HAP-1 (cell line): ENCODE measurements around the gene KRT71.

Experiments used
- DNase-seq, 2 experiments: peaks; one replicate each; pipeline ENCODE4 v3.0.0-alpha.2; 2016 to 2020; ENCODE audit warnings: low spot score in 2 of 2
- H3K27me3 ChIP-seq: fragments of 250-450 bp; sonication (Bioruptor Pico); 2 replicates; pipeline ENCODE4 v1.5.1; 2020; ENCODE audit warnings: low read depth, mild to moderate bottlenecking, moderate library complexity
- H3K36me3 ChIP-seq: fragments of 250-450 bp; sonication (Bioruptor Pico); replicated peaks from 2 replicates; pipeline ENCODE4 v1.5.1; 2020; ENCODE audit warnings: mild to moderate bottlenecking
- H3K4me1 ChIP-seq: fragments of 250-450 bp; sonication (Bioruptor Pico); 2 replicates; pipeline ENCODE4 v1.5.1; 2020; ENCODE audit warnings: mild to moderate bottlenecking
- H3K4me3 ChIP-seq: fragments of 250-450 bp; sonication (Bioruptor Pico); 2 replicates; pipeline ENCODE4 v1.5.1; 2020; ENCODE audit warnings: mild to moderate bottlenecking, moderate library complexity
- H3K9me3 ChIP-seq: fragments of 250-450 bp; sonication (Bioruptor Pico); 2 replicates; pipeline ENCODE4 v1.5.1; 2020; ENCODE audit warnings: mild to moderate bottlenecking, moderate library complexity
- in situ Hi-C: fragments of 300-500 bp; cut with MboI; formaldehyde crosslinking; loops from 3 replicates; pipeline ENCODE4 v1.14.3; 2020; ENCODE audit warnings: low sequenced_read_pairs, inconsistent platforms, mixed read lengths

KRT71 gene

DNA sequence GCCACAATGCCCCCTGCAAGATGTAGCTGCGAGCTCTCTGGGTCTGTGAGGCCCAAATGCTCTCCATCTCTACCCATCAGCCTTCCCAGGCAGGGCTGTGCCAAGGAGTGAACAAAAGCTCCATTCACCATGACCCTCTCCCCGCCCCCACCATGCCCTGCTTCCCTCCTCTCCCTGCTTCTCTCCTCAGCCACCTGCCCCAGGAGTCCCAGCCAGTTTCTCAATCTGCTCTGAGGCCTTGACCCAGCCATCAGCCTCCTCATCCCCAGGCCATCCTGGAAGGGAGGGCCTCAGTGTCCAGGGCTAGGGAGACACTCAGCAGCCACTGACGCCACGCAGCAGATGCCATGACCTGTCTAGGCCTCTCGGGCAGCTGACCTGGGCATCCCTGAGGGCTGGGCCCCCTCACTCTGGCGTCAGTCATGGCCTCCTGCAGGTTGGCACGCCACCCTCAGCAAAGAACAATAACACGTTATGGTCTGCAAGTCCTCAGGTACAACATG is 24.3 kb downstream of the KRT71 start:
- Histone ChIP-seq H3K4me1 (no peaks in the 10 kb centered on the region), H3K27me3 (peaks cover 4% of the 10 kb centered on the region; the same call in 1 of the 2 replicates), H3K9me3 (no peaks in the 10 kb centered on the region), H3K4me3 (no peak overlapping the region), H3K36me3 (no peaks in the 10 kb centered on the region)
- no peak for DNase-seq
- in situ Hi-C loops = no loop called here

DNA sequence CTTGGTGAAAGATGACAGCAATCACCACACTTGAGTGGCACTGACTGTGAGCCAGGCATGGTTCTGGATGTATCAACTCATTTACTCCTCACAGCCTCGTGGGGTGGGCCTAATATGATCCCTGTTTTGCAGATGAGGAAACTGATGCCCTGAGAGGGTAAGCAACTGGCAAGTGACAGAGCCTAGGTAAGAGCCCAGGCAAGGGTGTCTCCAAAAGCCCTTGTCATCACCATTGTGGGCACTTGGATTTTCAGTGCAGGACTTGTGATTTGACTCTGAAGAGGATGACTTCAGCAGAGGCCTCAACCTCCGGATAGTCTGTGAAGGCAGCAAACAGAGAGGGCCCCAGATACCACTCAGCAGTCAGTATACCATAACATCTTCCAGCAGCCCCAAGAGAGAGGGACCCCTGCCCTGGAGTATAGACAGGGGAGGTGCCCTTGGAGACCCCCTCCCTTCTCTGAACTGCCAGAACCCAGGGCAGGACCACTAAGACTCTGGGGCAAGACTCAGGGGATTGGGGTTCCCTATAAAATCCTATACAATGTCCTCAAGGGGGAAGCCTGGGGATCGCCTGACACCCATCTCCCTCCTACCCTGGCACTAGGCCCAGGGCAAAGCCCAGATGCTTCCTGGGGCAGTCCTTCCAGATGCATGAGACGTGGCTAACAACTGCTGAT is 25.7 kb downstream of the KRT71 start:
- Histone ChIP-seq H3K4me3 (no peak overlapping the region), H3K4me1 (no peaks in the 10 kb centered on the region), H3K9me3 (no peaks in the 10 kb centered on the region), H3K36me3 (no peaks in the 10 kb centered on the region), H3K27me3 (peaks cover 8% of the 10 kb centered on the region)
- no peak for DNase-seq
- in situ Hi-C loops = no loop called here

GRCh38 chr12:52526511-52526951 is 26.4 kb downstream of the KRT71 start:
- H3K27me3 ChIP-seq = peaks cover 12% of the 10 kb centered on the region
- H3K4me1 ChIP-seq = no peaks in the 10 kb centered on the region
- H3K9me3 ChIP-seq = no peaks in the 10 kb centered on the region
- in situ Hi-C loops = no loop called here
- no peaks in the 10 kb centered on the region for H3K36me3 ChIP-seq
- no peak overlapping the region for H3K4me3 ChIP-seq
- DNase-seq = no peak

GRCh38 chr12:52525661-52526499 is 27.1 kb downstream of the KRT71 start:
- H3K36me3 ChIP-seq = no peaks in the 10 kb centered on the region
- no peak for DNase-seq
- in situ Hi-C loops = no loop called here
- peaks cover 12% of the 10 kb centered on the region for H3K27me3 ChIP-seq
- no peaks in the 10 kb centered on the region for H3K4me1 ChIP-seq
- H3K4me3 ChIP-seq = no peak overlapping the region
- H3K9me3 ChIP-seq = no peaks in the 10 kb centered on the region

- no peak for DNase-seq
- in situ Hi-C loops = no loop called here
These were observed 27.9 kb downstream of the KRT71 start for GRCh38 chr12:52524898-52525591.

GRCh38 chr12:52524241-52524897 is 28.6 kb downstream of the KRT71 start:
- in situ Hi-C loops = no loop called here
- no peak for DNase-seq
- no peaks in the 10 kb centered on the region for H3K4me1 ChIP-seq
- no peaks in the 10 kb centered on the region for H3K36me3 ChIP-seq
- H3K9me3 ChIP-seq = no peaks in the 10 kb centered on the region
- H3K4me3 ChIP-seq = no peak overlapping the region
- peaks cover 12% of the 10 kb centered on the region for H3K27me3 ChIP-seq

More at GRCh38 chr12:52524898-52525591, 27.9 kb downstream of the KRT71 start:
- no peaks in the 10 kb centered on the region for H3K4me1 ChIP-seq
- no peaks in the 10 kb centered on the region for H3K36me3 ChIP-seq
- no peak overlapping the region for H3K4me3 ChIP-seq
- H3K9me3 ChIP-seq = no peaks in the 10 kb centered on the region
- H3K27me3 ChIP-seq = peaks cover 12% of the 10 kb centered on the region

- no peak overlapping the region for H3K4me3 ChIP-seq
- in situ Hi-C loops = no loop called here
- peaks cover 12% of the 10 kb centered on the region for H3K27me3 ChIP-seq
- no peaks in the 10 kb centered on the region for H3K9me3 ChIP-seq
- no peak for DNase-seq
- no peaks in the 10 kb centered on the region for H3K36me3 ChIP-seq
- no peaks in the 10 kb centered on the region for H3K4me1 ChIP-seq
These were observed 29.1 kb downstream of the KRT71 start for GRCh38 chr12:52523824-52524223.

DNA sequence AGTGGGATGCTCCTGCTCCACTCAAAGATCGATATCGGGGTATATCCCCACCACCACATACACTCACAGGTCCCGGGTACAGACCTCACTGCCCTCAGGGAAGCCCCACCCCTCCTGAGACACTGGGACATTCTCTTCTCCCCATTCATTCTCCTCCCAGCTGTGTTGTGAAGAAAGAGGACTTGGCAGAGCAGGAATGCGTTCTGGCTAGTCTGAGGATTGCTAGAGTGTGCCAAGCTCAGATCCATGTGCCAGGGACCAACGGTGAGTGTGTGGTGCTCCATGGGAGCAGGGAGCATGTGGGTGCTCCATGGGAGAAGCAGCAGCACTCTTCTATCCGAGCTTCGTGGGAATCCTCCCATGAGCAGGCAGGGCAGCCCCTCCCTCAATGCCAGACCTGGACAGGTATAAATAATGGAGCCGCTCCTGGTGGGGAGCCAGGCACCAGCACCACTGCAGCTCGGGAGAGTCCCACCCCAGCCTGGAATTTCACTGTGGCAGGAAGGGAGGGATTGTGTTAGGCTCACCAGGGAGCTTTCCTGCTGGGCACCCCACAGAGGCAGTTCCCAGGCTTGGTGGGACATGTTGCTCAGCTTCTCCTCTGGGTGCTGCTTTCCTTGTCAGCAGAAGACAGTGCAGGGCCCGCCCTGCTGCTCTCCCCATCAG is 30.5 kb downstream of the KRT71 start:
- Histone ChIP-seq H3K9me3 (no peaks in the 10 kb centered on the region), H3K4me3 (no peak overlapping the region), H3K36me3 (no peaks in the 10 kb centered on the region), H3K4me1 (no peaks in the 10 kb centered on the region), H3K27me3 (peaks cover 12% of the 10 kb centered on the region)
- in situ Hi-C loops = no loop called here
- DNase-seq = no peak

GRCh38 chr12:52521568-52522266 is 31.2 kb downstream of the KRT71 start:
- no peaks in the 10 kb centered on the region for H3K4me1 ChIP-seq
- DNase-seq = no peak
- no peak overlapping the region for H3K4me3 ChIP-seq
- peaks cover 12% of the 10 kb centered on the region for H3K27me3 ChIP-seq
- in situ Hi-C loops = no loop called here
- no peaks in the 10 kb centered on the region for H3K9me3 ChIP-seq
- H3K36me3 ChIP-seq = no peaks in the 10 kb centered on the region

GRCh38 chr12:52521175-52521567 is 31.8 kb downstream of the KRT71 start:
- Histone ChIP-seq H3K27me3 (peaks cover 12% of the 10 kb centered on the region), H3K4me3 (no peak overlapping the region), H3K9me3 (no peaks in the 10 kb centered on the region), H3K36me3 (no peaks in the 10 kb centered on the region), H3K4me1 (no peaks in the 10 kb centered on the region)
- DNase-seq = no peak
- in situ Hi-C loops = no loop called here

- no peak for DNase-seq
- peaks cover 12% of the 10 kb centered on the region for H3K27me3 ChIP-seq
- H3K4me3 ChIP-seq = no peak within 1 kb of the TSS
- no peaks in the 10 kb centered on the region for H3K36me3 ChIP-seq
- H3K9me3 ChIP-seq = no peaks in the 10 kb centered on the region
- no peaks in the 10 kb centered on the region for H3K4me1 ChIP-seq
- in situ Hi-C loops = no loop called here
These were observed 32.9 kb downstream of the KRT71 start, which contains the start of gene KRT5 for GRCh38 chr12:52519826-52520662. KRT5 (minus strand) TSS chr12:52520394; CDS start chr12:52520296, 98 bp downstream.

DNA sequence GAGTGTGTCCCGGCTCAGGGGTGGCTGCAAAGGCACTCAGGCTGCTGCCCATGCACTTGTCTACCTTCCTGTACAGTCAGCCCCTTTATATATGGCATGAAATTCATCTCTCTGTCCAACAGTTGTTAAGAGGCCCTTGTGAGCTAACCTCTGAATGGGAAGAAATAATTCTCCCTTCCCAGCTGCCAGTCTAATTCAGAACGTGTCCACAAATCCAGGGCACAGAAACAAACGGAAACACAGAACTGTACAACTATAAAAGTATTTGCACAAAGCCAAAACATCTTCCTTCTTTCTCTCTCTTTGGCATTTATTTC is 33.6 kb downstream of the KRT71 start:
- no peaks in the 10 kb centered on the region for H3K36me3 ChIP-seq
- no peaks in the 10 kb centered on the region for H3K4me1 ChIP-seq
- H3K9me3 ChIP-seq = no peaks in the 10 kb centered on the region
- peaks cover 12% of the 10 kb centered on the region for H3K27me3 ChIP-seq
- no peak overlapping the region for H3K4me3 ChIP-seq
- no peak for DNase-seq
- in situ Hi-C loops = no loop called here
